ENCODE results near the gene IL25.

DNA sequence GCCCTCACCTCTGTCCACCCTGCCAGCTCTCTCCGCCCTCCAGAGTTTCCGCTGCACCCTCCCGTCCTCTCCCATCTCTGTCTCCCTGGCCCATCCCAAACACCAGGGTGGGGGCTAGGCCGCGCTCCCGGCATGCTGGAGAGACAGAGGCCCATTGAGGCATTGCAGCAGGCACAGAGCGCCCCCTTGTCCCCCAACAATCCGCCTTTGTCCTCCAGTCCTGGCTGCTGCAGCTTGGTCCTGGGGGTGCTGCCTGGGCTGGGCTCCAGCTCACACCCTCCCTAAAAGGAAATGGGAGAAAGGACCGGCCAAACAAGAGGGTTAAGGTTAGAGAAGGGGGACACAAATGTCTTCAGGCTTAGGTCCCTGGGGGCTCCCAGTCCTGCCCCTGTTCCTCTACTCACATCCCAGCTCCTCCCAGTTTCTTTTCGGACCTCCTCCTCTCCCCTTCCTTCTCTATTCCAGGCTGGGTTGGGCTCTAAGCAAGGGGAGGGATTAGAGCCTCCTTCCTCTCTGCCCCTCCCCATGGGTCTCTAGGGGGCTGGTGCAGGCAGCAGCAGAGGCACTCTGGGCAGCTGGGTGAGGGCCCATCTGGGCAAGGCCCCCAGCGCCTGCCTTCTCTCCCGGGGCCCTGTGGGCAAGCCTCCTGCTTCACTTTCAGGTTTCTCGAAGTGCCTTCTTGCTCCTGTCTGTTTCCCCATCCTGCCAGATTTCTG is 4.0 kb downstream of the IL25 start, which contains the start of gene CMTM5:
- TF ChIP-seq, protein P1, sequence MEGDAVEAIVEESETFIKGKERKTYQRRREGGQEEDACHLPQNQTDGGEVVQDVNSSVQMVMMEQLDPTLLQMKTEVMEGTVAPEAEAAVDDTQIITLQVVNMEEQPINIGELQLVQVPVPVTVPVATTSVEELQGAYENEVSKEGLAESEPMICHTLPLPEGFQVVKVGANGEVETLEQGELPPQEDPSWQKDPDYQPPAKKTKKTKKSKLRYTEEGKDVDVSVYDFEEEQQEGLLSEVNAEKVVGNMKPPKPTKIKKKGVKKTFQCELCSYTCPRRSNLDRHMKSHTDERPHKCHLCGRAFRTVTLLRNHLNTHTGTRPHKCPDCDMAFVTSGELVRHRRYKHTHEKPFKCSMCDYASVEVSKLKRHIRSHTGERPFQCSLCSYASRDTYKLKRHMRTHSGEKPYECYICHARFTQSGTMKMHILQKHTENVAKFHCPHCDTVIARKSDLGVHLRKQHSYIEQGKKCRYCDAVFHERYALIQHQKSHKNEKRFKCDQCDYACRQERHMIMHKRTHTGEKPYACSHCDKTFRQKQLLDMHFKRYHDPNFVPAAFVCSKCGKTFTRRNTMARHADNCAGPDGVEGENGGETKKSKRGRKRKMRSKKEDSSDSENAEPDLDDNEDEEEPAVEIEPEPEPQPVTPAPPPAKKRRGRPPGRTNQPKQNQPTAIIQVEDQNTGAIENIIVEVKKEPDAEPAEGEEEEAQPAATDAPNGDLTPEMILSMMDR (IDR thresholded peaks at IDR 0.05) = no peak
- TF ChIP-seq POLR2AphosphoS5 (IDR thresholded peaks at IDR 0.05; ENCODE audit: low read depth, low read length) = no peak
- TF ChIP-seq SIN3A (IDR thresholded peaks at IDR 0.05; ENCODE audit: borderline replicate concordance, insufficient read depth, low read depth, low read length) = no peak
- TF ChIP-seq, protein P2, sequence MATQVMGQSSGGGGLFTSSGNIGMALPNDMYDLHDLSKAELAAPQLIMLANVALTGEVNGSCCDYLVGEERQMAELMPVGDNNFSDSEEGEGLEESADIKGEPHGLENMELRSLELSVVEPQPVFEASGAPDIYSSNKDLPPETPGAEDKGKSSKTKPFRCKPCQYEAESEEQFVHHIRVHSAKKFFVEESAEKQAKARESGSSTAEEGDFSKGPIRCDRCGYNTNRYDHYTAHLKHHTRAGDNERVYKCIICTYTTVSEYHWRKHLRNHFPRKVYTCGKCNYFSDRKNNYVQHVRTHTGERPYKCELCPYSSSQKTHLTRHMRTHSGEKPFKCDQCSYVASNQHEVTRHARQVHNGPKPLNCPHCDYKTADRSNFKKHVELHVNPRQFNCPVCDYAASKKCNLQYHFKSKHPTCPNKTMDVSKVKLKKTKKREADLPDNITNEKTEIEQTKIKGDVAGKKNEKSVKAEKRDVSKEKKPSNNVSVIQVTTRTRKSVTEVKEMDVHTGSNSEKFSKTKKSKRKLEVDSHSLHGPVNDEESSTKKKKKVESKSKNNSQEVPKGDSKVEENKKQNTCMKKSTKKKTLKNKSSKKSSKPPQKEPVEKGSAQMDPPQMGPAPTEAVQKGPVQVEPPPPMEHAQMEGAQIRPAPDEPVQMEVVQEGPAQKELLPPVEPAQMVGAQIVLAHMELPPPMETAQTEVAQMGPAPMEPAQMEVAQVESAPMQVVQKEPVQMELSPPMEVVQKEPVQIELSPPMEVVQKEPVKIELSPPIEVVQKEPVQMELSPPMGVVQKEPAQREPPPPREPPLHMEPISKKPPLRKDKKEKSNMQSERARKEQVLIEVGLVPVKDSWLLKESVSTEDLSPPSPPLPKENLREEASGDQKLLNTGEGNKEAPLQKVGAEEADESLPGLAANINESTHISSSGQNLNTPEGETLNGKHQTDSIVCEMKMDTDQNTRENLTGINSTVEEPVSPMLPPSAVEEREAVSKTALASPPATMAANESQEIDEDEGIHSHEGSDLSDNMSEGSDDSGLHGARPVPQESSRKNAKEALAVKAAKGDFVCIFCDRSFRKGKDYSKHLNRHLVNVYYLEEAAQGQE (IDR thresholded peaks at IDR 0.05; ENCODE audit: insufficient read depth in 1 of 2, low read depth in 2 of 2, low read length in 1 of 2) = no peak
